PC-9 (cell line): ENCODE measurements around the gene FEZF2.

Source experiments
- EZH2 ChIP-seq: fragments of 200-600 bp; sonication (generic); IDR thresholded peaks from 2 replicates; pipeline ENCODE4 v1.8.0; 2017; ENCODE audit warnings: antibody characterized with exemption, low read depth
- TF ChIP-seq, protein P1 (sequence below): fragments of 200-600 bp; sonication (generic); conservative IDR thresholded peaks from 2 replicates; pipeline ENCODE4 v1.6.1; 2017; ENCODE audit warnings: mixed run types, antibody characterized with exemption, mild to moderate bottlenecking, moderate library complexity

DNA sequence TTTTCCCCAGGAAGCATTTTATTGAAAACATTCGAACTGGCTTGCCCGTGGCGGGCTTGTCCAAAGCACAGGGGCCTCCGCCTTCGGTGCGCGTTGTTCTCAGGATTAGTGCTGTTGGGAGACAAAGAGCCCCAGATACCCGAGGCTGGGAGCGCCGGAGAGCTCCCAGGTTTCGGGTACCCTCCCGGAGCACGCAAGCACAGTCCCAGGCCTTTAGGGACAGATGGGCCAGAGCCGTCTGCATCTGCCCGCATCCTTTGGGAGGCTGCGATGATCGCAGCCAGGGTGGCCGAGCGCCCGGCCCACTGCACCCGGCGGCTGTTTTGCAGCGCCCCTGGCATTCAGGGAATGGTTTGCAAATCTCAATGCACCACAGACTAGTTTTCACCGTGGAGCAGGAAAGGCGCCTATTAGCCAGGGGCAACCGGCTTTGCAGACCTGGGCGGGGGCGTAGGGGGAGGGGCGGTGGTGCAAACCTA, 5.0 kb upstream of the FEZF2 start:
- TF ChIP-seq, protein P1, sequence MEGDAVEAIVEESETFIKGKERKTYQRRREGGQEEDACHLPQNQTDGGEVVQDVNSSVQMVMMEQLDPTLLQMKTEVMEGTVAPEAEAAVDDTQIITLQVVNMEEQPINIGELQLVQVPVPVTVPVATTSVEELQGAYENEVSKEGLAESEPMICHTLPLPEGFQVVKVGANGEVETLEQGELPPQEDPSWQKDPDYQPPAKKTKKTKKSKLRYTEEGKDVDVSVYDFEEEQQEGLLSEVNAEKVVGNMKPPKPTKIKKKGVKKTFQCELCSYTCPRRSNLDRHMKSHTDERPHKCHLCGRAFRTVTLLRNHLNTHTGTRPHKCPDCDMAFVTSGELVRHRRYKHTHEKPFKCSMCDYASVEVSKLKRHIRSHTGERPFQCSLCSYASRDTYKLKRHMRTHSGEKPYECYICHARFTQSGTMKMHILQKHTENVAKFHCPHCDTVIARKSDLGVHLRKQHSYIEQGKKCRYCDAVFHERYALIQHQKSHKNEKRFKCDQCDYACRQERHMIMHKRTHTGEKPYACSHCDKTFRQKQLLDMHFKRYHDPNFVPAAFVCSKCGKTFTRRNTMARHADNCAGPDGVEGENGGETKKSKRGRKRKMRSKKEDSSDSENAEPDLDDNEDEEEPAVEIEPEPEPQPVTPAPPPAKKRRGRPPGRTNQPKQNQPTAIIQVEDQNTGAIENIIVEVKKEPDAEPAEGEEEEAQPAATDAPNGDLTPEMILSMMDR: no peak
- TF ChIP-seq EZH2: no peak
